GM11168 (cell line): ENCODE results near the gene CETN3.
"Not testable (repeated sequence)": the region's sequence is repeated elsewhere in the genome, so short reads cannot be mapped to it uniquely, and the experiment has no call there.

ENCODE experiments used
- in situ Hi-C: fragments of 300-500 bp; cut with MboI; formaldehyde crosslinking; loops from one replicate; pipeline ENCODE4 v1.12.0; 2022; ENCODE audit warnings: low sequenced_read_pairs; ENCODE audit not compliant: unreplicated experiment

CETN3 gene

DNA sequence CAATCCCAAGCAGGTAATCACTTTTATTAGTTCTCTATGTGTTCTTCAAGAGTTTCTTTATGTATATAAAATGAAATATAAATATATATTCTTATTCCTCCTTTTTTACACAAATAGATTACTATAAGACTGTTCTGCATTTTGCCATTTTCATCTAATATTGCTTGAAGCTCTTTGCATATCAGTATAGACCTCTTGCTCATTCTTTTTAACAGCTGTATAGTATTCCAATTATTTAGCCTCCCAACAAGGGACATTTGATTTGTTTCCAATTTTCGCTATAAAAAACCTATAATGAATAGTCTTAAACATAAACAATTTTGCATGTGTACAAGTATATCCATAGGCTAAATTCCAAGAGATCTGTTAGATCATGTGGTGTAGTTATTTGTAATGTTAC is 25.2 kb downstream of the CETN3 start:
- in situ Hi-C loops = no loop called here

DNA sequence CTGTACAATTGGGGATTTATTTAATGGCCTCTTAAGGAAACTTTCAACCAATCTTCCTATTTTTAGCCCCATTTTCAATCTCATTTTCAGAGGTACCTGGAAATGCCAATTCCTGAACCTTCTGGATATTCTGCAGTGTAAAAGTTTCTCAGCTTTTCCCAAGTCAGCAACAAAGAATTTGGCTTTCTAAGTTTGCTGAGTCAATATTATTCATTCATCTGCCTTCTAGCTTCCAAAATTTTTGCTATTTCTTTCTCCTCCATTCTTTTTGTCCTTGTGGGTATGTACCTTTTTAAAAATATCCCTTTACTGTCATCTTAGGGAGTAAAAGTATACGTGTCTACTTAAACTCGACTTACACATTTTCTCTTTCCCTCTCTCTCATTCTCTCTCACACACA is 25.7 kb downstream of the CETN3 start:
- in situ Hi-C loops = no loop called here

DNA sequence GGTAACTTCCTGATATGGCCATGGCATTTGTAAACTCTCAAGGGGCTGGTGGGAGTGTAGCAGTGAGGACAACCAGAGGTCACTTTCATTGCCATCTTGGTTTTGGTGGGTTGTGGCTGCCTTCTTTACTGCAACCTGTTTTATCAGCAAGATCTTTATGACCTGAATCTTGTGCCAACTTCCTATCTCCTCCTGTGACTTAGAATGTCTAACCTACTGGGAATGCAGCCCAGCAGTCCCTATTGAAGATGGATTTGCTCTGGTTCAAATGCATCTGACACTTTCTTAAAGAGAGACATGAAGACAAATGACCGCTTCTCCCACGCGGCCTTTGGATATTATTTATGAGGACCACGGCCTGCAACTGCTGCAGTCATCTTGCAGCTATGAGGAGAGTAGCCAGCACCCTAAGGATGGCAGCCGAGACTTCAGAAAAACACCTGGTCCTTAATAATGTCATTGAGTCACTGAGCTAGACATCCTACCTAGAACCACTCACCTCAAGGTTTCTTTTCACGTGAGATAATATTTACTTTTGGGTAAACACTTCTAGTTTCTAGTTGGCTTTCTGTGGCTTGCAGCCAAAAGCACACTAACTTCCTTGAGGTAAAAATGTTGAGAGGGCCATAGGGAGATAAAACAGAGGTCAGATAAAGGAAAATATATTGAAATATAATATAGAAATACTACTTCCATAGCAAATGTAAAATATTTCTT is 28.2 kb downstream of the CETN3 start:
- in situ Hi-C loops = no loop called here

DNA sequence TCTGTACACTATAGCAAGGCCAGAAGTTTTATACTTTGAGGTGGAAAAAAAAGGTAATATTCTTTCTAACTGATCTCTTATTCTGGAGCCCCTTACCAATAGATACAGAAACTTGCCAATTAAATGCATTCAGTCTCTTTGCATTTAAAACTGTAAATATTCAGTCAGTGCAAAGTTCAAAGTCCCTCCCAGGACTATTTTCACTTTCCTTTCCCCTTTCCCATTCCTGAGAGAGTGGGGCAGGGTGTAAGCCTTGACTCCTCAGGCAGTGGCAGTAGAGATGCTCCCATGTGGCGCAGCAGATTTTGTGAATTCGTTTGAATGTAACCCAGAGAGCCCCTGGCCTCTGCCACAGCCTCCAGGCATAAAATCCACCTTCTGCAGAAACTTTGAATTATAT is 29.9 kb downstream of the CETN3 start:
- in situ Hi-C loops = no loop called here

DNA sequence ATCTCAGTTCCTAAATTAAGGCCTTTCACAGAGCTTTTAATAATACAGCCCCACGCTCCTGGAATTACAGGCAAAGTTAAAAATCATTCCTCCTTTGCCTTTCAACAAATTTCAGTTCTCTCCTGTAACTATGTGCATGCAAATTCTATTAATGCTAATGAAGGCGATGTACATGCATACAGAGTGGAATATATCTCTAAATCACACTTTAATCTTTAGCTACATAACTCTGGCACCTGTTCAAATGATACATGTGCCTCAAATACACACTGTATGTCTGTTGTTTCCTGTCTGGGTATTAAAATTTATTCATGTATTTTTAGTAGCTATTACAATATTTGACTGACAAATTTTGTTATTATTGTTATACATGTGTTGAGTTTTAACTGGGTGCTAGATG is 30.8 kb downstream of the CETN3 start:
- in situ Hi-C loops = no loop called here

DNA sequence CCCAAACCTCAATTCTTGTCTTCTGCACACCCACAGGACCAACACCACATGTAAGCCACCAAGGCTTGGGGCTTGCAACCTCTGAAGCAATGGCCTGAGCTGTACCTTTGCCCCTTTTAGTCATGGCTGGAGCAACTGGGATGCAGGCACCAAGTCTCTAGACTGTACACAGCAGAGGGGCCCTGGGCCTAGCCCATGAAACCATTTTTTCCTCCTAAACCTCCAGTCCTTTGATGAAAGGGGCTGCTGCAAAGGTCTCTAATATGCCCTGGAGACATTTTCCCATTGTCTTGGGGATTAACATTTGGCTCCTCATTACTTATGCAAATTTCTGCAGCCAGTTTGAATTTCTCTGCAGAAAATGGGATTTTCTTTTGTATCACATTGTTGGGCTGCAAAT is 38.3 kb downstream of the CETN3 start:
- in situ Hi-C loops = not testable (repeated sequence)

DNA sequence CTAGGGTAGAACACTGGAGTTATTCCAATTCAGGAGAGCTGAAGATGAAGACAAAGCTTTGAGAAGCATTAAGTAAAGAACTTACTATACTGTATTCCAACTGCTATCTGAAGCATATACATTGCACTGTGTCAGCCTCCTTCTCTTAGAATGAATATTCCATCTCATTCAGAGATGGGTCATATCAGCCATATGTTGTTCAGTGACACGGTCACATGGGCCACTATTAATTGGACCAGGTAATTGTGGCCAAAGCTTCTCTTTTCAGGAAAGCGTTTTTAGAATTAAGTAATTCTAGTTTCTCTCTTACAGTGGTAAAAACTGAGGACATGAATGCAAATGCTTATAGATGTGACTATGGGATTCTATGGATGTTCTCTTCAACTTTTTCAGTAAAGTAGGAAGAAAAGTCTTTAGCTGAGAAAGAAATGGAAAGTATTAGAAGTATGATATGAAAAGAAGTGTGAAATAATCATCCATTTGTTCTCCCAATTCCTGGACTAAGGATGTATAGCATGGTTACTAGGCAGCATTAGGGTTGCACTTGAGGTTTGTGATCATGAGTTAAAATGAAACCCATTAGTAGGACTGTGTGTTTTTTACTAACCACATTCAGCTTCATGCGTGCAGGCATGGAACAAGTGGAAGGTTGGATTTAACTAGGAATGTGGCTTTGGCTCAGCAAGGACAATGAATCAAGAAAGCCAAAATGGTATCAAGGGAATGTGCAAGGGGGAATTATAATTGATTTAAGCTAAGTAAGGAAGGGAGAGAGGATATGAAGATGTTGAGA is 40.9 kb downstream of the CETN3 start:
- in situ Hi-C loops = no loop called here

DNA sequence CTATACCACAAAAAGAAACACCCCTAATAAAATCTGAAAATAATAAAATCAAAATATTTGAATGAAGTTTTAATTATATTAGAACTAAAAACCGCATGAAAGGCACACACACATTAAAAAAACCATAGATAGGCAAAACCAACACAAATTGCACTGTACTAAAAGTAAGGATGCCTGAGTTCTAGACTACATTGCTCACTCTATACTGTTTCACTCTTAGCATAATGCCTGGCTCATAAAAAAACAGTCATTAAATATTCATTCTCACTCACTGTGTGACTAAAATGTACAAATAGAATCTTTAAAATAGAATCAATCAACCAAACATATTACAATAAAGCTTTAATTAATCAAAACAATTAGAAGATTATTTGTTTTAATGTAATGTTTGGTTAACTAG is 41.7 kb downstream of the CETN3 start:
- in situ Hi-C loops = no loop called here

DNA sequence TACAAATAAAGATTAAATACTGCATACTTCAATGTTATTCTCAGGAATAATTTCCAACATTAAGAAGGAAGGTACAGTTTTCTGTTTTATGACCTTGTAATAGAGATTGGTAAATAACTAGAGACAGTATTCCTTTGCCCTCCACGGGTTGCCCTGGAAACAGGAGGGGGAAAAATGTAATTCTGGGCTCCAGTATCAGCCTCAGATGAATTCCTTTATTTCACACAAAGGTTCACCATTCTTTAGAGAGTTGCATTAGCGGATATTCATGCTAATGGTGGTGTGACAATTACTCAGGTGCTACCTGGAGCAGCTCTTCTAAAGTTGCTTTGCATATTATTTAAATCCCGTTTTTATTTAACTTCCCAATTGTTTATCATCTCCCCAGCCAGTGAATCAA is 42.6 kb downstream of the CETN3 start:
- in situ Hi-C loops = no loop called here

DNA sequence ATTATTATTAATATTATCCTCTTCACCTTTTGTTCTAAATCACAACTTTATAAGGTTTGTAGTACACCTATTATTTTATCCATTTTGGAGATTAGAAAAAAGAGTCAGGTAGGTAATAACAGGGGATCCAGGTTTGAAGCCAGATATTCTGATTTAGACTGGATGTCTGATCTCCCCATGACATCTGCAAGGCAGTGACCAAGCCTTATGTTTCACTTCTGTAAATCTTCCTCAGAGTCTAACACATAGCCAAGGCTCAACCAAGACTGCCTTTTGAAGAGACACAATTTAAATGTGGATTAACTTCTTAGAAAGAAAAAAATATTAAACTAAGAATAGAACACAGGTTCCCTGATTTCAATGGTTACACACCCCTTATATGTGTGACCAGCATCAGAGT is 44.2 kb downstream of the CETN3 start:
- in situ Hi-C loops = no loop called here

DNA sequence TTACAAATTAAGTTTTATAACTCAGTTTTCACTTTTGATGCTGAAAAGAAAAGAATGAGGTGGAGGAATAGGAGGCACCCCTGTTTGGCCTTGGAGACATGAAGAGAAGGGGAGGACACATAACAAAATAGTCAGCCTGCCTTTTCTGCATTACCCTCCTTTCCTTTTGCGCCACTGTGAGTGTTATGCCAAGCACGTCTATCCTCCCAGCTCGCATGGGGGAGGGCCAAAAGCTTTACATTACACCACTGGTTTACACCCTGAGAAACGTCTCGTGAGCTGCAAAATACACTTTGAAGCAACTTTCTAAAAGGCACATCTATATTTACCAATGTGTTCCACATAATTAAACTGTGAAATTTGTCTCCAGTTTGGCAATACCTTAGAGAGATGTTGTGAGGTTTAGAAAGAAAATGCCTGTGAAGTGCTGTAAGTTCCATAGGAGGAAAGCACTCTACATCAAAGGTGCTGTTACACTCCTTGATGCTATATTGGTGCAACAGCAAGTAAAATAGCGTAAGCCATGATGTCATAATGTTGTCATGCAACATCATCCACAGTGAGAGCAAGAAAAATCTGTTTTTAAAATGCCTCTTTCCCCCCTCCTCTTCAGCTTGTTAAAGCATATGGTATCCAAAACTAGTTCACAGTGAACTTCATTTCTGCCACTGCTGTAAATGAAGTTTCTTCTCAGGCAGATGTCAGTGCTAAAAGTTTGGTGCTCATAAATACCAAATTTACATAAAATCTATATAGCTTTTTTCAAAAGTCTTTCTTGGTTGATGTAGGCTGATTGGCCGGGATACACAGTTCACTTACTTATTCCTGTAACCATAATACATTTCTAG is 50.3 kb downstream of the CETN3 start:
- in situ Hi-C loops = no loop called here

DNA sequence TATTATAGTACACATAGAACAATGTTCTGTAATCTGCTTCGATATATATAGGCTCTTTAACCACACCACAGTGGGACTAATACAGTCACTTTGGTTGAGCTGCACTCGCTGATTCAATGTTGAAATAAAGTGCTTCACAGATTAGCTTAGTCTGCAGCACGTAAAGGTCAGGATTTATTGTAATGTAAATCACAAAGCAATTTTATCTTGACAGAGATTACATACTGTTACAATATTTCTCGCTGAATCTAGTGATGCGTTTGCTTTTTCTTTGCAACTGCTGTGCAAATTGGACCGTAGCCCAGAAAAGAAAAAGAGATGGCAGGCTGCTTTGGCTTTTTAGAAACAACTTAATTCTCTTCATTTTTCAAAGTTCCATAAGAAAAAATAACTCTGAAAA is 52.9 kb downstream of the CETN3 start:
- in situ Hi-C loops = no loop called here

DNA sequence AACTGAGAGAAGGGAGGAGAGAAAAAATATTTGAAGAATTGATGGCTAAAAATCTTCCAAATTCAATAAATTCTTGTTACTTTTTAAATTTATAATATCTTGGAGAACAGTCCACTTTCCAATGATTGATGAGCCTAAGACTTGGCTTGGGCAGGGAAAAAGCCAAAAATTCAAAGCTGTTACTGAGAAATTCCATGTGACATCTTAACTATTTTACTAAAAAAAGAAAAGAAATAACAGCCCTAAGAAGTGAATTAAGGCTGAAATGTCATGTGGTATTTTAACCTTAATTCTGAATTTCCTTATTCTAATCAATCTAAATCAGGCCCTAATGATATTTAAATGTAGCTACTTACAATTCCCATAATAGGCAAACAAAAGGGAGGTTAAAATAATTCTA is 53.4 kb downstream of the CETN3 start:
- in situ Hi-C loops = no loop called here

DNA sequence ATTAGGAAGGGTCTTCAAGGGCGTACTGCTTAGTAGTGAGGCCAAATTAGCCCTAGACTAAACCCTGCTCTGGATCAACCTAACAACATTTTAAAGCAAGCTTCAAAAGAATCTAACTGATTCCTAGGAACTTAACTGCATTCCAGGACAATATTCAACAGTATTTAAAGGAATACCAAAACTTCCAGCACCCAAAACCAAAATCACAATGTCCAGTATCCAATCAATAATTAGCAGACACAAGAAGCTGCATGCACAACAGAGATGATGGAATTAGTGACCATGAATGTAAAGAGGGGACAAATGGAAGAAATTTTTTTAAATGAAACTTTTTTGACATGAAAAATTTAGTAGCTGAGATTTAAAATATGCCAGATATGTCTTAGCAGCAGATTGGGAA is 53.9 kb downstream of the CETN3 start:
- in situ Hi-C loops = no loop called here

DNA sequence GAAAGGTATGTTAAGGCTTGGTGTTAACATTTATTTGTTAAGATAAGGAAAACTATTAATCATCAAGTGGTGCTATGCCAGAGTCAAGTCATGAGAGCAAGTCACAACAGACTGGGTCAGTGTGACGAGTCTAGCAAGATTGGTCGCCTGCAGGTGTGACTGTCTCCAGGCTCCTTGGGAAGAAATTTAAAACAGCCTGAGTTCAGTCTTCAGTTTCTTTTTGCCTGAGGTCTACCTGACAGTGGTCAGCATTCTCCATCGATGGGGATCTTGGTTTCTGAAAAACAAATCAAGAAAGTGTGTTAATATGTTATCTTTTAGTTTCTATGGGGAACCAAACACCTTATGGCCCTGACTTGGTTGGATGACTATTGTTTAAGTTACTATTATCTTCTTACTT is 56.3 kb downstream of the CETN3 start:
- in situ Hi-C loops = no loop called here

DNA sequence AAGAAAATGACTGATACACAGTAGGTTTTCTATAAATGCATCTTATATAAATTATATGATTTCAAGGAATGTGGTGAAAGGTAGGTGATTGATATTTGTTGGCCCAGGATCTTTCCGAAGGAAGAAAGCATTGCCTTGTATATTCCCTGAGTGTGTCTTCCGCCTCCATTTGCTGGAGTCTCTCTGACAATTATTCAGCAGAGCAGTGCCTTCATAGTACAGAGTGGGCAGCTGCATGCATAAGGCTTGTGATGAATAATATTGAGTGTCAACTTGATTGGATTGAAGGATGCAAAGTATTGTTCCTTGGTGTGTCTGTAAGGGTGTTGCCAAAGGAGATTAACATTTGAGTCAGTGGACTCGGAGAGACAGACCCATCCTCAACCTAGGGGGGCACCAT is 58.5 kb downstream of the CETN3 start:
- in situ Hi-C loops = no loop called here

DNA sequence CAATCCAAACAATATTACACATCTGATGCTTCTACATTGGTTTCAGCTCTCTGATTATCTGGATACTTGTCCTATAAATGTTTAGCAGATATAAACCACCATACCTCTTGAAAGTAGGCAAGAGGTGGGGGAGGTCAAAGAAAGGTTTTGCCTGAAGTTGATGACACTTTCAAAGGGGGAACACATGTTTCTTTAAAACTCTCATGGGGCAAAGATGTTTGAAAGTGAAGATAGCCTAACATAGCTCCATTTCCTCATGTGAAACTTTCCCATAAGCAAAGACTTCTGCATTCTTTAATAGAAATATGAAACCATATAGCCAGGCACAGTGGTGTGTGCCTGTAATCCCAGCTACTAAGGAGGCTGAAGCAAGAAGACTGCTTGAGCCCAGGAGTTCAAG is 62.1 kb downstream of the CETN3 start:
- in situ Hi-C loops = no loop called here

DNA sequence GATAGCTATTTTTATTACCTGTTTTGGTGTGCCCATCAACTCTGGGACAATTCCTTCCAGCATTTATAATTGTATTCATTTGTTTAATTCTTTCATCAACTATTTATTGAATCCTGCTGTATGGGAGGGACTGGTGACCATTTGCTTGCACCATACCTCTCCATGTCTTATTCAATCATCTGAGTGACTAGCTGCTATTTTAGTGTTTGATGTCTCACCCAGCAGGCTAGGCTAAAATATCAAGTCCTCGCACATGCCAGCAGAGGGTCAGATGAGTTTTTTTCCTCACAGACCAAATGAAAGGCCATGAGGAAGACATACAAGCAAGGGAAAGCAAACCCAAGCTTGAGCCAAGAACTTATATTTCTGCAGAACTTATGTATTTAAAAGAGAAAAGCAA is 63.9 kb downstream of the CETN3 start:
- in situ Hi-C loops = no loop called here

DNA sequence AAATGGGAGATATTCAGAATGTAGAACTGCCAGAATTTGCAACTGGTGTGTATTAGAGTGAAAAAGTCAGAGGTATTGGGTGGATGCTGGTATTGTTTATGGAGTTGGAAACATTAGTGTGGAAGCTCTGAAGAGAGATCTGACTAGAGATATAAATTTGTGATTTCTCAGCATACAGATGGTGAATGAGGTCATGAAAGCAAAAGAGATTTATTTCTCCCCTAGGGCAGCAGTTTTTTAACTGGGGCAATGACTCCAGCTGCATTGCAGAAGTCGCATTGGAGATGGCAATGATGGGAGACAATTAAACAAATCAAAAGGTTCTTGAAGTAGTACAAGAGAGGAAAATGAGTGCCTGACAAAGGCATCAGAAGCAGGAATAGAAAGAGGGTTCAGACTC is 64.9 kb downstream of the CETN3 start:
- in situ Hi-C loops = no loop called here

DNA sequence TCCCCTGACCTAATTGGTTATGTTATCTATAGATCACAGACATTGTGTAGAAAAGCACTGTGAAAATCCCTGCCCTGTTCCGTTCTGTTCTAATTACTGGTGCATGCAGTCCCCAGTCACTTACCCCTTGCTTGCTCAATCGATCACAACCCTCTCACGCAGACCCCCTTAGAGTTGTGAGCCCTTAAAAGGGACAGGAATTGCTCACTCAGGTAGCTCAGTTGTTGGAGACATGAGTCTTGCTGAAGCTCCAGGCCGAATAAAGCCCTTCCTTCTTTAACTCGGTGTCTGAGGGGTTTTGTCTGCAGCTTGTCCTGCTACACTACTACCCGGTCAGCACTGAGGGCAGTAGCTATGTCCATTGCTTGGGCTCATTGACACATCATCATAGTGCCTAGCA is 65.8 kb downstream of the CETN3 start:
- in situ Hi-C loops = not testable (repeated sequence)

DNA sequence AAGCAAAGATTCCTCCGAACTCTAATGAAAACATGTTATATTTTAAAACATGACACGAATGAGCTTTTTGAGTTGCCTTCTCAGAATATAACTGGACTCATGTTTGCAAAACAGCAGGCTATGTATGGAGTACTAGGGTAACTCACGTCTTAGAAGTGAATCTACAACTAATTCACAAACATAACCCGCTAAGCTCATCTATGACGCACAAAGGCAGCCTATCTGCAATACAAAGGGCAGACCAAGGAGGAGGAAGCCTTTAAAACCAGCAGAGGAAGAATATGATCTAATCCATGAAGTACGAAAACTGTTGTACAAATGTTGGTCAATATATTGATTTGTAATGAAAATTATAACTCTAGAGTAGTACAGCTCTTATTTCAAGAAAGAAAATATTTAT is 67.0 kb downstream of the CETN3 start:
- in situ Hi-C loops = no loop called here
